ENCODE data around the gene ISG15. TPM values are rescaled to one million over a fixed set of nuclear protein-coding genes. Genes with fewer than 3 reads are reported as not detected.
"Not testable (repeated sequence)": the region's sequence is repeated elsewhere in the genome, so short reads cannot be mapped to it uniquely, and the experiment has no call there.

The ISG15 gene
- polyA plus RNA-seq, 1 of the 3 experiments (the other 2 are of a cell fraction) = 28.6 TPM

DNA sequence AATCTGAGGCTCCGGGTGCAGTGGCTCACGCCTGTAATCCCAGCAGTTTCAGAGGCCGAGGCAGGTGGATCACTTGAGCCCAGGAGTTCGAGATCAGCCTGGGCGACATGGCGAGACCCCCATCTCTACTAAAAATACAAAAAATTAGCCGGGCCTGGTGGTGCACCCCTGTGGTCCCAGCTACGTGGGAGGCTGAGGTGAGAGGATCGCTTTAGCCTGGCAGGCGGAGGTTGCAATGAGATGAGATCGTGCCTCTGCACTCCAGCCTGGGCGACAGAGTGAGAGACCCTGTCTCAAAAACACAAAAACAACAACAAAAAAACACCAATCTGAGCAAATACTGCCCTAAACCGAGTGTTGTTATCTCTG lies 577 bp upstream of the ISG15 start:
- 87% methylated on average over 12 of the region's 13 CpGs for WGBS (ENCODE audit: low lambda C conversion rate)

DNA sequence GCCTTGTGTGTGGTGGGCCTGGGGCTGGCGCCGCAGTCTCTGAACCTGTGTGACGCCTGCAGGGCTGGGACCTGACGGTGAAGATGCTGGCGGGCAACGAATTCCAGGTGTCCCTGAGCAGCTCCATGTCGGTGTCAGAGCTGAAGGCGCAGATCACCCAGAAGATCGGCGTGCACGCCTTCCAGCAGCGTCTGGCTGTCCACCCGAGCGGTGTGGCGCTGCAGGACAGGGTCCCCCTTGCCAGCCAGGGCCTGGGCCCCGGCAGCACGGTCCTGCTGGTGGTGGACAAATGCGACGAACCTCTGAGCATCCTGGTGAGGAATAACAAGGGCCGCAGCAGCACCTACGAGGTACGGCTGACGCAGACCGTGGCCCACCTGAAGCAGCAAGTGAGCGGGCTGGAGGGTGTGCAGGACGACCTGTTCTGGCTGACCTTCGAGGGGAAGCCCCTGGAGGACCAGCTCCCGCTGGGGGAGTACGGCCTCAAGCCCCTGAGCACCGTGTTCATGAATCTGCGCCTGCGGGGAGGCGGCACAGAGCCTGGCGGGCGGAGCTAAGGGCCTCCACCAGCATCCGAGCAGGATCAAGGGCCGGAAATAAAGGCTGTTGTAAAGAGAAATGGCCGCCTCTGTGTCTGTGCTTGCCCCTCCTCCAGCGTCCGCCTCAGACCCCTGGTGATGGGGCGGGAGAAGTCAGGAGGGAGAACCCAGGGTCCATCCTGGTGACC lies 788 bp downstream of the ISG15 start:
- Histone ChIP-seq H3K27me3 (ENCODE audit: insufficient read depth) (no peaks in the 10 kb centered on the region), H3K36me3 (replicated peaks in 1 of 2; ENCODE audit: control insufficient read depth in 1 of 2, insufficient read depth in 2 of 2, low read length in 1 of 2) (no peaks in the 10 kb centered on the region), H2AFZ (ENCODE audit: low read depth) (peak overlapping the region; percentile 89; the same call in 1 of the 2 replicates), H3K9me3 (no peaks in the 10 kb centered on the region), H3K27ac (ENCODE audit: low read depth in 2 of 2, low read length in 1 of 2) (no peak overlapping the region), H3K4me1 (ENCODE audit: control insufficient read depth in 1 of 2, insufficient read depth in 2 of 2, low read depth in 1 of 2, low read length in 1 of 2) (peaks cover 0 to 7% of the 10 kb centered on the region in 2 experiments; a peak in 1 of 4 replicates), H3F3A (replicated peaks; ENCODE audit: insufficient read depth) (no peaks in the 10 kb centered on the region), H3K79me2 (ENCODE audit: insufficient read depth) (no peaks in the 10 kb centered on the region), H3K4me3 (ENCODE audit: low read depth in 2 of 2, low read length in 1 of 2) (peak overlapping the region in 1 of 2 experiments; percentile 45; a peak in 2 of 4 replicates), H3K9me2 (no peaks in the 10 kb centered on the region), H4K20me1 (ENCODE audit: insufficient read depth) (no peaks in the 10 kb centered on the region), H3K9ac (no peak overlapping the region), H3K4me2 (peak overlapping the region; percentile 70; the same call in 1 of the 2 replicates)
- no peak for DNase-seq
- ChIA-PET POLR2A (interaction anchor here (1.0 kb wide), 1 partner anchor 9 kb away, joined by 3 read pairs; no protein-coding TSS in a partner anchor), CTCF (interaction anchor here (0.9 to 6.1 kb wide), 11 partner anchors 9 to 60 kb away, joined by 3 to 38 read pairs (median 6); no protein-coding TSS in a partner anchor)
- TF ChIP-seq CHD2 (IDR thresholded peaks at IDR 0.05; ENCODE audit: low read length, partially characterized antibody) = no peak
- no peak for TF ChIP-seq SMC3 (IDR thresholded peaks at IDR 0.05; ENCODE audit: low read depth, low read length)
- WGBS (ENCODE audit: low lambda C conversion rate) = 85% methylated on average over 16 of the region's 41 CpGs

More for the DNA sequence above, 577 bp upstream of the ISG15 start:
- POLR2A ChIA-PET; H4K20me1 ChIP-seq (ENCODE audit: insufficient read depth); H3K79me2 ChIP-seq (ENCODE audit: insufficient read depth); H3K27me3 ChIP-seq (ENCODE audit: insufficient read depth); DNase-seq; H3K36me3 ChIP-seq (replicated peaks in 1 of 2; ENCODE audit: control insufficient read depth in 1 of 2, insufficient read depth in 2 of 2, low read length in 1 of 2); H3K9me3 ChIP-seq; H3K9me2 ChIP-seq; H3F3A ChIP-seq (replicated peaks; ENCODE audit: insufficient read depth); H3K4me1 ChIP-seq (ENCODE audit: control insufficient read depth in 1 of 2, insufficient read depth in 2 of 2, low read depth in 1 of 2, low read length in 1 of 2): not testable (repeated sequence)
- H3K4me3 ChIP-seq (ENCODE audit: low read depth in 2 of 2, low read length in 1 of 2) = peak overlapping the region; percentile 45 to 52; a peak in 2 of 4 replicates
- H3K27ac ChIP-seq (ENCODE audit: low read depth in 2 of 2, low read length in 1 of 2) = peak overlapping the region in 1 of 2 experiments; percentile 70; a peak in 2 of 4 replicates
- peak overlapping the region; percentile 70 for H3K4me2 ChIP-seq
- CTCF ChIA-PET = interaction anchor here (0.7 to 6.1 kb wide), 5 partner anchors 11 to 47 kb away, joined by 3 to 38 read pairs (median 4); no protein-coding TSS in a partner anchor
- H3K9ac ChIP-seq = peak overlapping the region; percentile 49; the same call in 1 of the 2 replicates
- peak overlapping the region; percentile 89 for H2AFZ ChIP-seq (ENCODE audit: low read depth)

DNA sequence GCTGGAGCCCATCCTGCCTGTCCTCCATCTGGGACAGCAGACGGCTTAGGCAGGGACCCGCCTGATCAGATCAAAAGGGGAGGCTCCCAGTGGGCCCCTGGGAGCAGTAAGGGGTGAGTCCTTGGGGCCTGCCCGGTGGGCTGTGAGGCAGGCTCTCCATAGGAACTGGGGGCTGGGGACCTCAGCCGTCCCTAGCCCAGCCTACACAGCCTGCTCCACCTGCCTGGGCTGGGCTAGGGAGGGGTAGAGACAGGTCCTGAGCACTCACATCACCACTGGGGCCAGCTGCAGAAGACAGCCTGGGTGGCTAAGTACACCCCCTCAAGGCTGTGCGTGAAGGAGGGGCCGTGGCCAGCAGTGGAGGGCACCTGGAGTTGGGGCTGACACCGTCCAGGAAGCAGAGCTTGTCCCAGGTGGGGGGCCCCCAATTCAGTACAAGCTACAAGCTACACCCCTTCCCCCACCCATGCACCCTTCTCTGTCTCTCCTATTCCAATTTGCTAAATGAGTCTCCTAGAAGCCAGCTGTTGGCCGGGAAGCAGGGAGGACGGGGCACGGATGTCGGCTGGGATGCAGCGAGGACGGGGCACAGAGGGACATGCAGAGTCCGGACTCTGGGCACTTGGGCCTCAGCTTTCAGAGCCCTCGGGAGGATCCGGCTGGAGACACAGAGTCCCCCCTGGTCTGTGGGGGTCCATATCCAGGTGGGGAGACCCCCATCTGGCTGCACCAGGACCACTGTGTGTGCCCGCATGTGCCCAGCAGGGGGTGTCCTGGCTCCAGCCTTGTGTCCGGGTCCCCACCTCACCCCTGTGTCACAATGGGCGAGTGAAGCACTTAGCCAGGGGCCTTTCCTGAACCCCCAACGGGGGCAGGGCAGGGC lies 1.7 kb downstream of the ISG15 start:
- Histone ChIP-seq H3K4me1 (ENCODE audit: control insufficient read depth in 1 of 2, insufficient read depth in 2 of 2, low read depth in 1 of 2, low read length in 1 of 2) (peaks cover 0 to 7% of the 10 kb centered on the region in 2 experiments; a peak in 1 of 4 replicates), H3K9me3 (no peaks in the 10 kb centered on the region), H3K79me2 (ENCODE audit: insufficient read depth) (no peaks in the 10 kb centered on the region), H2AFZ (ENCODE audit: low read depth) (no peak overlapping the region), H3K4me3 (ENCODE audit: low read depth in 2 of 2, low read length in 1 of 2) (no peak overlapping the region), H3K27ac (ENCODE audit: low read depth in 2 of 2, low read length in 1 of 2) (no peak overlapping the region), H3K9ac (no peak overlapping the region), H3K36me3 (replicated peaks in 1 of 2; ENCODE audit: control insufficient read depth in 1 of 2, insufficient read depth in 2 of 2, low read length in 1 of 2) (no peaks in the 10 kb centered on the region), H3K9me2 (no peaks in the 10 kb centered on the region), H4K20me1 (ENCODE audit: insufficient read depth) (no peaks in the 10 kb centered on the region), H3F3A (replicated peaks; ENCODE audit: insufficient read depth) (no peaks in the 10 kb centered on the region), H3K4me2 (no peak overlapping the region), H3K27me3 (ENCODE audit: insufficient read depth) (no peaks in the 10 kb centered on the region)
- ChIA-PET CTCF (interaction anchor here (0.9 to 6.1 kb wide), 11 partner anchors 10 to 65 kb away, joined by 3 to 38 read pairs (median 6); no protein-coding TSS in a partner anchor), POLR2A (interaction anchor here (1.0 kb wide), 1 partner anchor 10 kb away, joined by 3 read pairs; no protein-coding TSS in a partner anchor)
- DNase-seq = peak; percentile 65
- WGBS (ENCODE audit: low lambda C conversion rate) = 90% methylated on average over 15 of the region's 20 CpGs
- TF ChIP-seq, protein P1, sequence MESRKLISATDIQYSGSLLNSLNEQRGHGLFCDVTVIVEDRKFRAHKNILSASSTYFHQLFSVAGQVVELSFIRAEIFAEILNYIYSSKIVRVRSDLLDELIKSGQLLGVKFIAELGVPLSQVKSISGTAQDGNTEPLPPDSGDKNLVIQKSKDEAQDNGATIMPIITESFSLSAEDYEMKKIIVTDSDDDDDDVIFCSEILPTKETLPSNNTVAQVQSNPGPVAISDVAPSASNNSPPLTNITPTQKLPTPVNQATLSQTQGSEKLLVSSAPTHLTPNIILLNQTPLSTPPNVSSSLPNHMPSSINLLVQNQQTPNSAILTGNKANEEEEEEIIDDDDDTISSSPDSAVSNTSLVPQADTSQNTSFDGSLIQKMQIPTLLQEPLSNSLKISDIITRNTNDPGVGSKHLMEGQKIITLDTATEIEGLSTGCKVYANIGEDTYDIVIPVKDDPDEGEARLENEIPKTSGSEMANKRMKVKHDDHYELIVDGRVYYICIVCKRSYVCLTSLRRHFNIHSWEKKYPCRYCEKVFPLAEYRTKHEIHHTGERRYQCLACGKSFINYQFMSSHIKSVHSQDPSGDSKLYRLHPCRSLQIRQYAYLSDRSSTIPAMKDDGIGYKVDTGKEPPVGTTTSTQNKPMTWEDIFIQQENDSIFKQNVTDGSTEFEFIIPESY (IDR thresholded peaks at IDR 0.05; ENCODE audit: borderline replicate concordance, low read depth) = no peak
- TF ChIP-seq, protein P2, sequence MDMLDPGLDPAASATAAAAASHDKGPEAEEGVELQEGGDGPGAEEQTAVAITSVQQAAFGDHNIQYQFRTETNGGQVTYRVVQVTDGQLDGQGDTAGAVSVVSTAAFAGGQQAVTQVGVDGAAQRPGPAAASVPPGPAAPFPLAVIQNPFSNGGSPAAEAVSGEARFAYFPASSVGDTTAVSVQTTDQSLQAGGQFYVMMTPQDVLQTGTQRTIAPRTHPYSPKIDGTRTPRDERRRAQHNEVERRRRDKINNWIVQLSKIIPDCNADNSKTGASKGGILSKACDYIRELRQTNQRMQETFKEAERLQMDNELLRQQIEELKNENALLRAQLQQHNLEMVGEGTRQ (IDR thresholded peaks at IDR 0.05; ENCODE audit: borderline replicate concordance, low read depth, low read length) = no peak
- peak; percentile 42 for TF ChIP-seq RAD21 (IDR thresholded peaks at IDR 0.05; ENCODE audit: low read length)
- TF ChIP-seq TCF12 (IDR thresholded peaks at IDR 0.05) = no peak
- no peak for TF ChIP-seq TEAD4 (IDR thresholded peaks at IDR 0.05; ENCODE audit: borderline replicate concordance, insufficient read depth)
- TF ChIP-seq JUND (IDR thresholded peaks at IDR 0.05) = no peak
- no peak for TF ChIP-seq FOXM1 (IDR thresholded peaks at IDR 0.05; ENCODE audit: low read depth)
- TF ChIP-seq TAF1 (IDR thresholded peaks at IDR 0.05; ENCODE audit: borderline replicate concordance, low read depth, low read length) = no peak
- TF ChIP-seq, protein P3, sequence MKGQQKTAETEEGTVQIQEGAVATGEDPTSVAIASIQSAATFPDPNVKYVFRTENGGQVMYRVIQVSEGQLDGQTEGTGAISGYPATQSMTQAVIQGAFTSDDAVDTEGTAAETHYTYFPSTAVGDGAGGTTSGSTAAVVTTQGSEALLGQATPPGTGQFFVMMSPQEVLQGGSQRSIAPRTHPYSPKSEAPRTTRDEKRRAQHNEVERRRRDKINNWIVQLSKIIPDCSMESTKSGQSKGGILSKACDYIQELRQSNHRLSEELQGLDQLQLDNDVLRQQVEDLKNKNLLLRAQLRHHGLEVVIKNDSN (IDR thresholded peaks at IDR 0.05; ENCODE audit: borderline replicate concordance, low read depth) = no peak
- TF ChIP-seq RFX5 (IDR thresholded peaks at IDR 0.05; ENCODE audit: low read length) = no peak
- TF ChIP-seq SMC3 (IDR thresholded peaks at IDR 0.05; ENCODE audit: low read depth, low read length) = no peak
- no peak for TF ChIP-seq RCOR1 (IDR thresholded peaks at IDR 0.05; ENCODE audit: low read length)
